B cell (primary cell): ENCODE data around the gene APOC3.

ENCODE experiments used
- EZH2 ChIP-seq: IDR thresholded peaks from 2 replicates; pipeline ENCODE4 v1.6.1; 2012; ENCODE audit warnings: borderline replicate concordance, low read depth, mild to moderate bottlenecking, moderate library complexity, low read length; ENCODE audit not compliant: insufficient read depth, poor library complexity, severe bottlenecking
- TF ChIP-seq, protein P1 (sequence below): fragments of 200-600 bp; IDR thresholded peaks from one replicate; pipeline ENCODE4 v1.8.0; 2022; ENCODE audit warnings: antibody characterized with exemption, mild to moderate bottlenecking

GRCh38 chr11:116851626-116852025, 21.9 kb downstream of the APOC3 start:
- TF ChIP-seq, protein P1, sequence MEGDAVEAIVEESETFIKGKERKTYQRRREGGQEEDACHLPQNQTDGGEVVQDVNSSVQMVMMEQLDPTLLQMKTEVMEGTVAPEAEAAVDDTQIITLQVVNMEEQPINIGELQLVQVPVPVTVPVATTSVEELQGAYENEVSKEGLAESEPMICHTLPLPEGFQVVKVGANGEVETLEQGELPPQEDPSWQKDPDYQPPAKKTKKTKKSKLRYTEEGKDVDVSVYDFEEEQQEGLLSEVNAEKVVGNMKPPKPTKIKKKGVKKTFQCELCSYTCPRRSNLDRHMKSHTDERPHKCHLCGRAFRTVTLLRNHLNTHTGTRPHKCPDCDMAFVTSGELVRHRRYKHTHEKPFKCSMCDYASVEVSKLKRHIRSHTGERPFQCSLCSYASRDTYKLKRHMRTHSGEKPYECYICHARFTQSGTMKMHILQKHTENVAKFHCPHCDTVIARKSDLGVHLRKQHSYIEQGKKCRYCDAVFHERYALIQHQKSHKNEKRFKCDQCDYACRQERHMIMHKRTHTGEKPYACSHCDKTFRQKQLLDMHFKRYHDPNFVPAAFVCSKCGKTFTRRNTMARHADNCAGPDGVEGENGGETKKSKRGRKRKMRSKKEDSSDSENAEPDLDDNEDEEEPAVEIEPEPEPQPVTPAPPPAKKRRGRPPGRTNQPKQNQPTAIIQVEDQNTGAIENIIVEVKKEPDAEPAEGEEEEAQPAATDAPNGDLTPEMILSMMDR = no peak
- TF ChIP-seq EZH2 = no peak
